HG03103 (cell line): ENCODE results near the gene ITSN2.

ENCODE experiments used
- ATAC-seq: cut with Tn5 transposase; IDR thresholded peaks from one replicate; pipeline ENCODE4 v1.9.1; 2021; ENCODE audit warnings: low read depth; ENCODE audit not compliant: unreplicated experiment

ITSN2 gene

DNA sequence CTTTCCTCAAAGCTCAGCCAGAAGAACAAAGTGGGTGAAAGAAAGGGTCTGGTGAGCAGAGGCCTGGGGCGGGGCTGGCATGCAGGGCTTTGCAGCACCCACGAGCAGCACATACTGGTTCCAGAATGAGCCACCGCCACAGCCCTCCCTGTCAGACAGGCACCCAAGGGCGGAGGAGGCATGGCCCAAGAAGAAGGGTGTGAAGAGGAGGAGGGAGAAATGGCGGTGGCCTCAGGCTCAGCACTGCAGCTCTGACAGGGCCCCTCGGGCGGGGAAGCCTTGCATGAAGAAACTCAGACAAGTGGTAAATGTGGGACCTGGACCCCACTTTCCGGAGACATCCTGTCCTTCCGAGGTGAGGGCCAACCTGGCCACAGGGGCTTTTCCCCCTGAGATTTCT, 169.8 kb downstream of the ITSN2 start:
- ATAC-seq, result no peak

DNA sequence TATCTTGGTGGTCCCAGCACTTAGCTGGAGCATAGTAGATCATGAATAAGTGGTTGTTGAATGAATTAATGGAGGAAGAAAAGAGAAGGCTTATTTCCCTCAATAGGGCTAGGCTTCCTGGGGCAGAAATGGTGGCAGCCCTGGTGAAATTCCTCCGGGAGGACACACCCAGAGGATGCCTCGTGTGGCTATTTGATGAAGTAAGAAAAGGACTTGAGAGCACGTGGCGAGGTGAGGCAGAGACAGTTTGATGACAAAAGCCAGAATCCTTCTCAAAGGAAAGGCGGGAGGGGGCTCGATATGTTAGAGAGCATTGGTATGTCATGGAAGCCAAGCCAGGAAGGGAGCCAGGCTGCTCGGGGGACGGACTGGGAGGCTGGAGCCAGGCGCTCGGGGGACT, 170.8 kb downstream of the ITSN2 start:
- no peak for ATAC-seq

DNA sequence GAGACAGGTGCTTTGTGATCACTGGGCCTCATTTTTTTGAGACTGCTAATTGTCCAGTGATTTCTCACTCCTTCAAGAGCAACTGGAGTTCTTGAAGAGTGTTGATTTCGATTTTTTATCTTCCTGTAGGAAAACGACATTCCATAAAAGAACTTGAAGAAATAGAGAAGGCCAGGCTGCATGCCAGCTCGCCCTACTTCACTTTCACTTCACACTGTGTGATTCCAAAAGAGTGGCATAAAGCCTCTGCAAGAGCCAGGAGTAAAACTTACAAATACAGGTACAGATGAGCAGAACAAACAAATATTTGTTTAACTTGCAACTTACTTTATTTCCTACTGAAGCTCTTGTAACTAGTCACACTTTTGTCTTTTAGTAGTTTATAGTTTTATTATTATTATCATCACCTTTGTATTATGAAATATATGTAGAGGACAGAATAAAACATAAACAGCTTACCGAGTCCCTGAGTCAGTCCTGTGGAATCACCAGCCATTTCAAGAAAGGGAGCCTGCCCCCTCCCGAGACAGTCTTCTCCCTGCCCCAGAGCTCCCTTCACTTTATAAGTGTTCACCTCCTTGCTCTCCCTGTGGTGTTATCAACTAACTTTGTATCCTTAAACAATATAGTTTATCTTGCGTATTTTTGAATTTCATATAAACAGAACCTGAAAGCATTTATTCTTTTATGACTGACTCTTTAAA, 176.8 kb downstream of the ITSN2 start:
- ATAC-seq, result no peak

DNA sequence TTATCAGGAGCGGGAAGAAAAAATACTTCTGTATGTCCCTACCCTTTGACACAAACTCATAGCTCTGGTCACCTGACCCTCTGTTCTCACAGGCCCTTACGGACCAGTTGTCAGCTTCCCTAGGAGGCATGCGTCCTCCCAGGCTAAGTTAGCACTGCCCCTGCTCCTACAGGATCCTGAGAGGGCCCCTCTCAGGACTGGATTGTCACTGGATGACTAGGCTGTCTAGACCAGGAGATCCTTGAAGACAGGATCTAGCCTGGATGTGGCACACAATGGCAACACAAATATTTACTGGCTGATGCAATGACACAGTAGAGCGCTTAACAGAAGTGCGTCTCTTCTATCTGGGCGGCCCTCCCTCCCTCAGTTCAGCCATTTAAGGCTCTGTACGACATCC, 177.8 kb downstream of the ITSN2 start:
- ATAC-seq, result no peak

DNA sequence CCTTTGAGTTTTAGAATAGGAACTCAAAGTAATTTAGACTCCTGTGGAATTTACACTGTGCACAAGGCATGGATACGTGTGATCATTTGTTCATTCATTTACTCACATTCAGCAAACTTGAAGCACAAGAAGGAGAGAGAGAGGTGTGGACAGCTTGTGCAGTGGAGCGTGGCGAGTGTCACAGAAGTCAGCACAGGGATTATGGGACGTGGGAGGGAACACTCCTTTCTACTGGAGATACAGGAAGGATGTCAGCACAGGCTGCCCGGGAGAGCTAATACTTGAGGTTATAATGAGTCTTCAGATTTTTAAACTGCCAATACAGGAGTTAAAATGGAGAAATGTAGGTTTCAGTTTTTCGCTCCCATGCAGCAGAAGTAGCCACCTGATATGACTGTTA, 178.5 kb downstream of the ITSN2 start:
- no peak for ATAC-seq

DNA sequence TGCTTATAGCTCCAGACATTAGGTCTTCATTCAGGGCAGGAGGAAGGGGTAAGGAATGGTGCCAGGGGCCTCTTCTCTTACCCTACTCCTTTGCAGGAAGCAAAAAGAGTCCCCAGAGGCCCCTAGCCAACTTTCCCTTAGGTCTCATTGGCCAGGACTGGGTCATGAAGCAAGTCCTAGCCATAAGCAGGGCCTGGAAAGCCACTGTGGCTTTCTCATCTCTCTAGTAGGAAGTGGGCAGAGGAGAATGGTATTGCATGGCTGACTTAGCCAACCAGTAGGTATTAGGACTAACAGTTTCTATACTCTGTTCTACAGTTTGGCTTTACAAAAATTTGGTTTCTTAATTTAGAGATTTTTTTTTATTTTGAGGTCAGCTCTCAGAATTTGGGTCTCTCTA, 180.7 kb downstream of the ITSN2 start:
- ATAC-seq, result no peak

DNA sequence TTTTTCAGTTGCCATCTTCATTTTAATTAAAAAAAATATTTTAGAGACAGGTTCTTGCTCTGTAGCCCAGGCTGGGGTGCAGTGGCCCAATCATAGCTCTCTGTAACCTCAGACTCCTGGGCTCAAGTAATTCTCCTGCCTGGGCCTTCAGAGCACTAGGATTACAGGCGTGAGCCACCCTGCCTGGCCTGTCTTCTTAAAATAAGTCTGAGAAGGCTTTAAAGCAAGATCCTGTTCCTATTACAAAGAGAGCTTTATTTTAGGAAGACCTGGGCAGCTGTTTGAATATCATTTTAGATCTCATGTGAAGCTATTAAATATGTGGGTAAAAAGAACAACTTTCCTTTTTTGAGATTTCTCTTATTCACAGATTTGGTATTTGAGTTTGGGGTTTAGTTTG, 184.0 kb downstream of the ITSN2 start:
- no peak for ATAC-seq

DNA sequence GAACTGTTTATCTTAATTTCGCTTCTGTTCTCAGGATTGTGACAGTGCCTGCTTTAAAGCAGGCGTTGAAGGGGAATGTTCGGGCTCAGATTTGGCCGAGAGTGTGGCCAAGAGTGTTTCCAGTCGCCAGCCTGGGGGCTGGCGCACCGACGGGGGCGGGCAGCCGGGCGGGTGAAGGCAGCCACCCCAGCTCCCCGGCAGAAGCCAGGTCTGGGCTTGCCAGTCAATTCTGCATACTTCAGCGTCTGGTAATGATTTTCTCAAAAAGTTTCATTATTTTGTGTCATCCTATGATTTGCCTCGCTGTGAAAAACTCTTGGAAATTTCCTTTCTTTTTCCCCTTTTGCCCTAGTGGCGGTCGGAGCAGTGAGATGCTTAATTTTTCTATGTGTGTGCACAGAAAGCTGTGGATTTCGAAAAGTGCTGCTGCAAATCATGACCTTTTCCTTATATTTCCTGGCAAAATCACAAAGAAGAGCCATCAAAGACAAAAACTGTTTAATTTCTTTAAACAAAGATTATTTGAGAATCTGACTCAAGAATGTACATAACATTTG, 184.6 kb downstream of the ITSN2 start:
- no peak for ATAC-seq

DNA sequence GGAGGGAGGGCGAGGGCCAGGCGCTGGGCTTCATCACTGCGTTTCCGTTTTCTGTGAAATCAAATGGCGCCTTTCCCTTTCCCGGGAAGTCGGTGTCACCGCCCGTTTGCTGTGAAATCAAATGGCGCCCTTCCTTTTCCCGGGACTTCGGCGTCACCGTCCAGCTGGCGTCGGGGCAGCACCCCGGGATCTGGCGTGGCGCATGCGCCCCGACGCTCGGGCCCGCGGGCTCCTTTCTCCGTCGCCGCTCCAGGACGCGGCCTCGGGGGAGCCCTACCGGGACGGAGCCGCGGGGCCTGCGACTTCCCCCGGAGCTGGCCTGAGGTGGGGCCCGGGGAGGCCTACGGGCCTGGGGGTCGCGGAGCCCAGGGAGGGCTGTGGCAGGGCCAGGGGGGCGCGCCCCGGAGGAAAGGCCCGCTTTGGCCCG, 185.5 kb downstream of the ITSN2 start, which contains the start of gene FAM228A:
FAM228A (plus strand) TSS at position 203 of the 427 bp plus-strand sequence. CDS start 428 bp downstream, outside the sequence.
- no peak for ATAC-seq

DNA sequence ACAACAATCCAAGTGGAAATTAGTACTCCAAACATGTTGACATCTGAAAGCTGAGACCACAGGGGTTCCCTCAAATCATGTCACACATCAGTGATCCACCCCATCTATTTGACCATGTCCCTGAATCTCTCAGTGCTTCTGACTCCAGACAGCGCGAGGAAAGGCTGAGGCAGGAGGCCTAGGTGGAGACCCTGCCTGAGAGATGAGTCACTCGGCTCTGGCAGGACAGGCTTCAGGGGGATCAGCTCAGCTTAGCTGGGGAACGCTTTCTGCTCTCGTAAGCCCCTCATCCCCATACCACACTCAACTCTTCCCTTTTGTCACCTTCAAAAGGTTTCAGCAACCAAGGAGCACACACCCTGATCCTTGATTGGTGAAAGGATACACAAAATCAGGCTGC, 191.3 kb downstream of the ITSN2 start:
- ATAC-seq, result no peak

DNA sequence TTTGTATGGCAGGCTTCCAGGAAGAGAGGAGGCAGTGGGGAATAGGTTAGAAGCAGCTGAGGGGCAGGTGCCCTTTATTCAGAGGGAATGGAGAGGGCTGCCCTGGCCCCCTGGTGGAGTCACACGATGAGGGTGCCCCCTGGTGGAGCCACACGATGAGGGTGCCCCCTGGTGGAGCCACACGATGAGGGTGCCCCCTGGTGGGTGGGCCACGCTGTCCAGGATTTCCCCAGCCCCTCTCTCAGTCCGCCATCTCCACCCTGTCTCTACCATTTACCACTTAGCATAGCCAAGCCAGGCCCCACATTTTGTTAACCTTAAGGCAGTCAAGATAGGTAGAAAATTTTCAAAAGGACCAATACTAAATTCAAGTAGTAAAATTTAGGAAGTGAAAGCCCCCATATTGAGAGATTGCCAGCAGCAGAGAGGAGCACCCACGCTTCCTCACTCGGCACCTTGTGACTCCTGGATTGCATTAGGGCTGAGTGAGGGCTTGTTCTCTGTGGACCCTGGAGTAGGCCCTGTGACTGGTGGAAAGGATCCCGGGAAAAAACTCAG, 195.8 kb downstream of the ITSN2 start:
- ATAC-seq, result peak; percentile 61

DNA sequence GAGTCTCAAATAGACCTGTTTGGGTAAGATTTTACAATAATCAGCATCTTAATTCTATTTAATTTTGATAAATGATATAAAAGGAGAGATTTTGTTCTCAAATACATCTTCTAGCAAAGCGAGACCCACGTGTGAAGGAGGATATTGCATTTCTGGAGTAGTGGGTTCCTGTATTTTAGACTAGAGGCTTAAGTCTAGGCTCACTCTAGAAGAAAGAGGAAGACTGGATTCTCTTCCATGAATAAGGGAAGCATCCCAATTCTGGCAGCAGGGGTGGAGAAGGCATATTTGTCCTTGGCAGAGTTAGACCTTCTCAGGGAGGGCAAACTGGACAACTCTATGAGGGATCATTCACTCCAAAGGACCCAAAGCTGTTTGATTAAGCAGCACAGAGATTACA, 196.7 kb downstream of the ITSN2 start:
- no peak for ATAC-seq

DNA sequence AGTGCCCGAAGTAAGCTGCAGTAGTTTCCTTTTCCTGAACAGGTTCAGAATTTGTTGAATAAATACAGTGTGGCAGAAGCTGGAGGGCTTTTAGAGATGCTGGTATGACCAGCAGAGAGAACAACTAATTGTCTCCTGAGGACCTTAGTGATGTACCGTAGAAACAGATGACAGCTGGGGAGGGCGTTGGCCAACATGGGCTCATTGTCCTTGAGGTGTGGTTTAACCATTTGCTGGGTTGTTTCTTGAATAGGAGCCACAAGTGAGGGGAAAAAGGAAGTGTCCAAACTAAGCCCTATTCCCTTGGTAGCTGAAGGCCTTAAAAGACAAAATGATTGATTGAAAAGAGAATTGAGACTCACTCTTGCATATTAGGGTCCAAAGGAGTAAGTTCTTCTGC, 197.2 kb downstream of the ITSN2 start:
- no peak for ATAC-seq

DNA sequence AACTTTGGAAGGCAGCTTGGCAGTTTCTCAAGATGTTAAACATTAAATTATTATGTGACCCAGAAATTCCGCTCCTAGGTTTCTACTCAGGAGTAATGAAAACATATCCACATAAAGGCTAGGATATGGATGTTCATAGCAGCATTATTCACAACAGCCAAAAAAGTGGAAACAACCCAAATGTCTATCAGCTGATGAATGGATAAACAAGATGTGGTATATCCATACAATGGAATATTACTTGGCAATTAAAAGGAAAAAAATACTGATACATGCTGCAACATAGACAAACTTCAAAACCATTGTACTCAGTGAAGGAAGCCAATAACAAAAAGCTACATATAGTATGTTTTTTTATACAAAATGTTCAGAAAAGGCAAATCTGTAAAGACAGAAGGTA, 197.8 kb downstream of the ITSN2 start:
- ATAC-seq, result no peak

DNA sequence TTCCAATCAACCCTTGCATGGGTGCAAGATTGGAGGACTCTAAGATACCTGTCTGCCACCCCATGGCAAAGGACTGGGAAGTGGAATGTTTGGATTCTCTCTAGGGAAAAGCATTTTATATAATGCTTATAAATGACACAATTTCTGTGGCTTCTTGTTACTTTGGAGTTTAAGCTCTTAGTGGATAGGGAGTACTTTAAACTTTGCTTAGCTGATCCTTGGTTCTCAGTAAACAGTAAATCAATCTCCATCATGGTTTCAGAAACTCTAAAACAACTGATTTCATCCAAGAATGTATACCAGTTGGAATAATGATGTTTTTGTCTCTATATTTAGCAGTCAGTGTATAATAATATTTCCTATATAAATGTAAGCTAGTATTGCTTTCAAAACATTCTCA, 199.6 kb downstream of the ITSN2 start:
- no peak for ATAC-seq

DNA sequence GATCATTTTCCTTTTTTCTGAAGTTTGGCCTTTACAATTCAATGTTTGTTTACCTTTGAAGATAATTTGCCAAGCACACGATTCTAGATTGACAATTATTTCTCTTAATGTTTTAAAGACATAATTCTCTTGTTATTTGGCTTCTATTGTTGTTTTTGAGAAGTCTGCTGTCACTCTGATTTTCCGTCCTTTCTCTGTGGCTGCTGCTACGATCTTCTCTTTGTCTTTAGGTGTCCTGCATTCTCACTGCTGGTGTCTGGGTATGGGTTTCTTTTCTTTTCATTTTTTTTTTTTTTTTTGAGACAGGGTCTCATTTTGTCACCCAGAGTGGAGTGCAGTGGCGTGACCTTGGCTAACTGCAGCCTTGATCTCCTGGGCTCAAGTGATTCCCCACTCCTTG, 200.6 kb downstream of the ITSN2 start:
- ATAC-seq, result no peak

DNA sequence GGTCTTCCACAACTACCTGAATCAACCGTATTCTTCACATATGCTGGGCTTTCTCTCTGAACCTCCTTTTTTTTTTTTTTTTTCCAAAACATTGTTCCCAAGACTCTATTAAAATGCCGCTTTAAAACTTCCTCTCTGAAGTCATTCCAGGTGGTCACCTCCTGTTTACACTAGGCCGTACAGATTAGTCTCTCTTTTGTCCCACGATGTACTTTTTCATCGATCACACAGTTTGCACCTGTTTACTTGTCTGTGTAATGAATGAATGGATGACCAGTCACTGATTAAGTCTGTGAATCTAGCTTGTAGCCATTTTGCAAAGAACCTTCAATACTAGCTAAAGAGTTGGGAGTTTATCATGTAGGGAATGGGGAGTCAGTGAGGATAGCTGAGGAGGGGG, 202.2 kb downstream of the ITSN2 start:
- no peak for ATAC-seq

DNA sequence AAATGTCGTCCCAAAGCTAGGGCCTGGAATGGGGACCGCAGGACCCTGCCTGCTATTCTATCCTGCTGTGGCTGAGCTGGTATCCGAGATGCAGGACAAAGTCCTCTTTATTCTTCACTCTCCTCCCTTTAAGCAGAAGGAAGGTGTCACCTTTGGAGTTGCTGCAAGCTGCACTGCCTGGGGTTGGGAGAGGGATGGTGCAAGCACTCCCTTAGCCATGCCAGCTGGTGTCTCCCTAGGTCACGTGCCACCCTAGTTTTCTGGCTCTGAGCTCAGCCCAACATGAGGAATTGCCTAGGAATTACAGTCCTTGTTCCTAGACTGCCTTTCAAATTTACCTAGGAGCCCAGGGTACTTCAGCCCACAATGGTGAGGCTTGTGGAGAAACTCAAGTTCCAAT, 206.9 kb downstream of the ITSN2 start:
- ATAC-seq, result no peak
